GM12875 (cell line): ENCODE measurements around the gene FOXN3.

Source experiments
- H3K4me3 ChIP-seq: one replicate; pipeline ENCODE4 v1.5.1; 2011; ENCODE audit warnings: low read depth, low read length, control low read depth
- CTCF ChIP-seq: IDR thresholded peaks from 2 replicates; pipeline ENCODE4 v1.5.1; 2011; ENCODE audit warnings: low read depth, mild to moderate bottlenecking, control low read depth, inconsistent platforms, low read length, moderate library complexity, borderline replicate concordance; ENCODE audit not compliant: insufficient read depth

Gene FOXN3

GRCh38 chr14:89427426-89428172 lies 10.6 kb upstream of the FOXN3 start:
- no peak for TF ChIP-seq CTCF
- H3K4me3 ChIP-seq: no peak overlapping the region

GRCh38 chr14:89425931-89426330 lies 8.9 kb upstream of the FOXN3 start:
- no peak for TF ChIP-seq CTCF
- no peak overlapping the region for H3K4me3 ChIP-seq

GRCh38 chr14:89424241-89424640 lies 7.2 kb upstream of the FOXN3 start:
- no peak overlapping the region for H3K4me3 ChIP-seq
- TF ChIP-seq CTCF: no peak

GRCh38 chr14:89422952-89423345 lies 5.9 kb upstream of the FOXN3 start:
- H3K4me3 ChIP-seq: no peak overlapping the region
- no peak for TF ChIP-seq CTCF

- H3K4me3 ChIP-seq: no peak overlapping the region
- TF ChIP-seq CTCF: no peak
These were observed 5.3 kb upstream of the FOXN3 start for GRCh38 chr14:89422181-89422951.

GRCh38 chr14:89420502-89420901 lies 3.5 kb upstream of the FOXN3 start:
- no peak overlapping the region for H3K4me3 ChIP-seq
- TF ChIP-seq CTCF: no peak
